Activated gamma-delta T cell treated with anti-CD3 and anti-CD28 coated beads, Interleukin-2, amount 50 U/mL, for 16 hours (primary cell): ENCODE data around the gene GRAP2.

Experiments
- DNase-seq: peaks from one replicate; pipeline ENCODE4 v3.0.0-alpha.2; 2020; ENCODE audit warnings: low read depth

GRAP2 gene

GRCh38 chr22:39925909-39926679, 25.2 kb downstream of the GRAP2 start:
- no peak for DNase-seq

- no peak for DNase-seq
Measured at GRCh38 chr22:39926753-39927152, 25.9 kb downstream of the GRAP2 start.

GRCh38 chr22:39927544-39927943, 26.7 kb downstream of the GRAP2 start:
- no peak for DNase-seq

GRCh38 chr22:39928536-39929520, 27.9 kb downstream of the GRAP2 start:
- DNase-seq = no peak

GRCh38 chr22:39931251-39931650, 30.4 kb downstream of the GRAP2 start:
- DNase-seq = no peak

- DNase-seq = no peak
Measured at GRCh38 chr22:39932166-39932565, 31.3 kb downstream of the GRAP2 start.

- DNase-seq = no peak
Measured at GRCh38 chr22:39932918-39933649, 32.2 kb downstream of the GRAP2 start.

GRCh38 chr22:39933741-39934140, 32.9 kb downstream of the GRAP2 start:
- DNase-seq = no peak

GRCh38 chr22:39935116-39935515, 34.2 kb downstream of the GRAP2 start:
- no peak for DNase-seq

- DNase-seq = no peak
Measured at GRCh38 chr22:39935612-39936011, 34.7 kb downstream of the GRAP2 start.

- DNase-seq = no peak
Measured at GRCh38 chr22:39936523-39937145, 35.8 kb downstream of the GRAP2 start.

- no peak for DNase-seq
Measured at GRCh38 chr22:39937906-39938305, 37.0 kb downstream of the GRAP2 start.

- DNase-seq = no peak
Measured at GRCh38 chr22:39938509-39939111, 37.7 kb downstream of the GRAP2 start.

- DNase-seq = no peak
Measured at GRCh38 chr22:39939830-39940229, 38.9 kb downstream of the GRAP2 start.

GRCh38 chr22:39940757-39941305, 39.9 kb downstream of the GRAP2 start:
- DNase-seq = no peak

GRCh38 chr22:39941601-39942000, 40.7 kb downstream of the GRAP2 start:
- DNase-seq = no peak

- no peak for DNase-seq
Measured at GRCh38 chr22:39942439-39943230, 41.8 kb downstream of the GRAP2 start.

- peak; percentile 45 for DNase-seq
Measured at GRCh38 chr22:39943337-39943736, 42.5 kb downstream of the GRAP2 start.

- no peak for DNase-seq
Measured at GRCh38 chr22:39943953-39944872, 43.3 kb downstream of the GRAP2 start.
